ENCODE data around the gene EXOC6.

The EXOC6 gene

GRCh38 chr10:93103953-93104352 is 255.6 kb downstream of the EXOC6 start:
- DNase-seq (ENCODE audit: low read depth in 2 of 2, low spot score in 1 of 2): no peak

GRCh38 chr10:93106631-93107072 is 258.3 kb downstream of the EXOC6 start:
- DNase-seq (ENCODE audit: low read depth in 2 of 2, low spot score in 1 of 2): no peak

All from stimulated activated CD8-positive, alpha-beta memory T cell treated with anti-CD3 and anti-CD28 coated beads, Interleukin-4, amount 100 ng/mL, for 1 hour (primary cell).